OCI-LY7 (cell line): ENCODE measurements around the gene ZHX3. TPM values are rescaled to one million over a fixed set of nuclear protein-coding genes. Genes with fewer than 3 reads are reported as not detected.

Experiments
- BruUV-seq: library from RNA; stranded (reverse); fragments of 400-500 nt; replicated peaks from 2 replicates; lab custom pipeline; 2021; lab: Mats Ljungman, UMichigan
- CTCF ChIA-PET: fragments of 300-600 bp; sonication (Branson Sonifier 250); formaldehyde crosslinking; loops from one replicate; lab custom pipeline; 2022; ENCODE audit warnings: antibody characterized with exemption; ENCODE audit not compliant: unreplicated experiment; lab: Charles Lee
- POLR2A ChIA-PET: fragments of 300-600 bp; sonication (Branson Sonifier 250); formaldehyde crosslinking; loops from one replicate; lab custom pipeline; 2022; ENCODE audit warnings: antibody characterized with exemption; lab: Charles Lee
- DNase-seq: peaks from one replicate; pipeline ENCODE4 v3.0.0-alpha.2; 2015; ENCODE audit warnings: low spot score
- H2AFZ ChIP-seq: fragments of 200-600 bp; sonication (generic), shearing (Covaris generic); 2 replicates; pipeline ENCODE4 v1.6.1; 2014; ENCODE audit warnings: mild to moderate bottlenecking, antibody characterized with exemption, low read length, moderate library complexity
- H3K27ac ChIP-seq: fragments of 200-600 bp; sonication (generic); 2 replicates; pipeline ENCODE4 v1.5.1; 2014; ENCODE audit warnings: mixed run types, low read depth, mild to moderate bottlenecking, moderate library complexity, low read length, inconsistent platforms; ENCODE audit not compliant: poor library complexity, severe bottlenecking
- H3K36me3 ChIP-seq: fragments of 200-600 bp; sonication (generic); 2 replicates; pipeline ENCODE4 v1.6.1; 2014; ENCODE audit warnings: mild to moderate bottlenecking, antibody characterized with exemption, low read length, moderate library complexity, mixed read lengths; ENCODE audit not compliant: insufficient read depth
- H3K4me1 ChIP-seq: fragments of 200-600 bp; sonication (generic); 2 replicates; pipeline ENCODE4 v1.5.1; 2014; ENCODE audit warnings: mild to moderate bottlenecking, low read length; ENCODE audit not compliant: insufficient read depth, poor library complexity, severe bottlenecking
- H3K4me2 ChIP-seq: fragments of 200-600 bp; sonication (generic); 2 replicates; pipeline ENCODE4 v1.6.1; 2014; ENCODE audit warnings: mild to moderate bottlenecking, low read length
- H3K4me3 ChIP-seq: fragments of 200-600 bp; sonication (generic); 2 replicates; pipeline ENCODE4 v1.5.1; 2014; ENCODE audit warnings: mild to moderate bottlenecking, low read depth, low read length; ENCODE audit not compliant: poor library complexity, severe bottlenecking
- H3K79me2 ChIP-seq: fragments of 200-600 bp; sonication (generic); 2 replicates; pipeline ENCODE4 v1.6.1; 2016; ENCODE audit warnings: low read depth, mild to moderate bottlenecking, low read length, moderate library complexity, mixed read lengths; ENCODE audit not compliant: insufficient read depth
- H3K9me2 ChIP-seq: fragments of 200-600 bp; sonication (generic); 2 replicates; pipeline ENCODE4 v1.6.1; 2016; ENCODE audit warnings: mild to moderate bottlenecking, low read length, mixed read lengths; ENCODE audit not compliant: insufficient read depth
- H3K9me3 ChIP-seq: fragments of 200-600 bp; sonication (generic); 2 replicates; pipeline ENCODE4 v1.6.1; 2014; ENCODE audit warnings: mild to moderate bottlenecking, mixed run types, low read length, mixed read lengths
- H4K20me1 ChIP-seq: fragments of 200-600 bp; sonication (generic); 2 replicates; pipeline ENCODE4 v1.6.1; 2014; ENCODE audit warnings: mild to moderate bottlenecking, antibody characterized with exemption, low read length, moderate library complexity, mixed read lengths; ENCODE audit not compliant: insufficient read depth
- CTCF ChIP-seq: fragments of 200-600 bp; sonication (generic); conservative IDR thresholded peaks from 2 replicates; pipeline ENCODE4 v1.5.1; 2014; ENCODE audit warnings: mild to moderate bottlenecking, antibody characterized with exemption, low read length, moderate library complexity, mixed read lengths
- EZH2phosphoT487 ChIP-seq: fragments of 200-600 bp; sonication (generic); IDR thresholded peaks from 2 replicates; pipeline ENCODE4 v1.6.1; 2018; ENCODE audit warnings: low read depth, borderline replicate concordance, mild to moderate bottlenecking, mixed run types, antibody characterized with exemption, low read length, moderate library complexity, mixed read lengths
- intact Hi-C: fragments of 100-400 bp; cut with micrococcal nuclease; formaldehyde crosslinking; loops from one replicate; pipeline ENCODE4 v1.10.0; 2022; ENCODE audit not compliant: unreplicated experiment
- total RNA-seq, 2 experiments: library from RNA; depleted of rRNA in 1 of 2; stranded (reverse); fragments of >200 nt in 1 of 2; shearing (Covaris generic) in 1 of 2; gene quantifications; 2 replicates each; pipeline ENCODE4 v1.2.3, GENCODE V29; 2014 to 2022

The ZHX3 gene
- total RNA-seq, 2 experiments from 2014 or later: 5.8 to 16.9 TPM

- Histone ChIP-seq H3K4me3 (no peak overlapping the region), H3K4me2 (no peak overlapping the region), H2AFZ (no peak overlapping the region), H3K4me1 (no peaks in the 10 kb centered on the region), H3K9me2 (no peaks in the 10 kb centered on the region), H3K79me2 (no peaks in the 10 kb centered on the region), H3K27ac (no peak overlapping the region), H3K9me3 (no peaks in the 10 kb centered on the region), H4K20me1 (no peaks in the 10 kb centered on the region), H3K36me3 (no peaks in the 10 kb centered on the region)
- TF ChIP-seq EZH2phosphoT487: no peak
- no peak for TF ChIP-seq CTCF
- BruUV-seq: no TSS peak
- intact Hi-C loops: loop anchor here (2.0 to 5.0 kb wide), 2 partner anchors 96 to 266 kb away; partner anchors contain the start of gene PLCG1
- POLR2A ChIA-PET: interaction anchor here (0.7 to 1.2 kb wide), 2 partner anchors 9 to 228 kb away, joined by 3 read pairs; no protein-coding TSS in a partner anchor
- CTCF ChIA-PET: interaction anchor here (1.0 kb wide), 1 partner anchor 99 kb away, joined by 3 read pairs; no protein-coding TSS in a partner anchor
- no peak for DNase-seq
Observed at GRCh38 chr20:41232973-41233926, 84.3 kb downstream of the ZHX3 start.

- intact Hi-C loops: loop anchor here (5.0 kb wide), 1 partner anchor 264 kb away; no protein-coding TSS in a partner anchor
- ChIA-PET POLR2A (no interaction called here), CTCF (no interaction called here)
- H2AFZ ChIP-seq: no peak overlapping the region
- H3K4me2 ChIP-seq: no peak overlapping the region
- H4K20me1 ChIP-seq: no peaks in the 10 kb centered on the region
- no peak for TF ChIP-seq CTCF
- TF ChIP-seq EZH2phosphoT487: no peak
- no peaks in the 10 kb centered on the region for H3K36me3 ChIP-seq
- no peaks in the 10 kb centered on the region for H3K9me3 ChIP-seq
- H3K27ac ChIP-seq: no peak overlapping the region
- H3K79me2 ChIP-seq: no peaks in the 10 kb centered on the region
- BruUV-seq: no TSS peak
- no peak for DNase-seq
- no peaks in the 10 kb centered on the region for H3K9me2 ChIP-seq
- H3K4me3 ChIP-seq: no peak overlapping the region
- H3K4me1 ChIP-seq: no peaks in the 10 kb centered on the region
Observed at GRCh38 chr20:41231136-41231535, 86.4 kb downstream of the ZHX3 start.
